Right kidney (tissue), 1 donor: ENCODE results near the gene IGFBP2.

Source experiments
- DNase-seq: peaks from one replicate; pipeline ENCODE4 v3.0.0-alpha.2; 2016

The IGFBP2 gene

DNA sequence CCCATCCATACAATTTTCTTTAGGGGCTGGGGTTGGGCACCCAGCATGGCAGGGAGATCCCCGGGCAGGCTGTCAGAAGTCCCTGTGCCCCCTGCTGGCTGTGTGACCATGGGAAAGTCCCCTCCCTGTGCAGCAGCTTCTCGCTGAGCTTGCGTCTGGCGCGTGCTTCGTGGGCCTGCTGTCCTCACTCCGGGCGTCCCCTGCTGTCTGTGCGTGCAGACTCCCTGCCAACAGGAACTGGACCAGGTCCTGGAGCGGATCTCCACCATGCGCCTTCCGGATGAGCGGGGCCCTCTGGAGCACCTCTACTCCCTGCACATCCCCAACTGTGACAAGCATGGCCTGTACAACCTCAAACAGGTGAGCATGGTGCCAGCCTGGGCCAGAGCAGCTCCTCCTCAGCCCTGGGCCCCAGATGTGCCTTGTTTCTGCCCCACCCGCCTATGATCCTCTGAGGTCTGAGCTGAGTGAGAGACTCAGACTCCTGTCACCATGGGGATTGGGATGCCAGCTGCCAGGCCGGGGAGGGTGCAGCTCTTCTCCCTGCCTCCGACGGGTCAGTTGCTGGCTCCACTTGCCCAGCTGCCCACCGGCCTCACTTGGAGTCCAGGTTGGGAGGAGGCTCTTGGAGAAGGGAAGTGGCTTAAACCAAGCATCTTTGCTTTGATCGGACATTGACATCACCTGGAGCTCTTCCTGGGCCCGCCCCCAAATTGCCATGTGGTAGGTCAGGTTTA, 28.6 kb downstream of the IGFBP2 start:
- no peak for DNase-seq

DNA sequence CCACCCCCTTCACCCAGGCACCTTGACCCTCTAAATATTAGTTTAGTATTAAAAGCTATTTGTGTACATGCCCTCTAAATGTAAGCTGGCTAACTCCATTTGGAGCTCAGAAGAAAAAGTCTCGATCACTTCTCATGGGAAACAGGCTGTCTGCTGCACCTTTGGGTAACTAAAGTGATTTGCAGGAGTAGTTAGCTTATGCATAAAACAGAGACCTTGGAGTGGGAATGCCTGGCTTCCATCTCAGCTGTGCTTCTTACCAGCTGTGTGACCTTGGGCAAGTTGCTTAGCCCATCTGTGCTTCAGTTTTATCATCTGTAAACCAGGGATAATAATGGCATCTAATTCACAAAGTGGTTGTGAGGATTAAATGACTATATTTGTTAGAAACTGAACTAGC, 29.9 kb downstream of the IGFBP2 start:
- no peak for DNase-seq

DNA sequence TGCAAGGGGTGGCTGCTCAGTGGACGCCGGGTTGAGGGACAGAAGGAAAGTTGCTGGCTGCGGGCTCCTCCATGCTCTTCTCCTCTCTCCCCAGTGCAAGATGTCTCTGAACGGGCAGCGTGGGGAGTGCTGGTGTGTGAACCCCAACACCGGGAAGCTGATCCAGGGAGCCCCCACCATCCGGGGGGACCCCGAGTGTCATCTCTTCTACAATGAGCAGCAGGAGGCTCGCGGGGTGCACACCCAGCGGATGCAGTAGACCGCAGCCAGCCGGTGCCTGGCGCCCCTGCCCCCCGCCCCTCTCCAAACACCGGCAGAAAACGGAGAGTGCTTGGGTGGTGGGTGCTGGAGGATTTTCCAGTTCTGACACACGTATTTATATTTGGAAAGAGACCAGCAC, 30.6 kb downstream of the IGFBP2 start:
- no peak for DNase-seq

DNA sequence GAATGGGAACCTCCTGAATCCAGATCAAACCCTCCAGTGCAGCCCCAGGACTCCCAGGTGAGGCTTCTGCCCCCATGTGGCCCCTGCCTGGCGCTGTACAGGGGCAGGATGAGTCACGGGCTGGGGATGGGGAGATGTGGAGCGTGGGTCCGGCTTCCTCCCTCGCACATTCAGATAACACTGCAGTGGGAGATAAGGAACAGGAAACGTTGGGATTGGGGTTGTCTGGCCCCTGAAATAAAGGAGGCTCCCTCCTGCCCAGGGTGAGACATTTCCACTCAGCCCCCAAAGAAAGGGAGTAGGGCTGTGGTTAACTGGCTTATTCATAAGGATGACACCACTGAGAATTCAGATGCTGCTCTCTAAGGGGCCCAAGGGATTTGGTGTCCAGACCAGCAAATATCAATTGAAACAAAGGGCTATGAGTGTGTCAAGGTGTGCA, 31.4 kb downstream of the IGFBP2 start:
- no peak for DNase-seq

DNA sequence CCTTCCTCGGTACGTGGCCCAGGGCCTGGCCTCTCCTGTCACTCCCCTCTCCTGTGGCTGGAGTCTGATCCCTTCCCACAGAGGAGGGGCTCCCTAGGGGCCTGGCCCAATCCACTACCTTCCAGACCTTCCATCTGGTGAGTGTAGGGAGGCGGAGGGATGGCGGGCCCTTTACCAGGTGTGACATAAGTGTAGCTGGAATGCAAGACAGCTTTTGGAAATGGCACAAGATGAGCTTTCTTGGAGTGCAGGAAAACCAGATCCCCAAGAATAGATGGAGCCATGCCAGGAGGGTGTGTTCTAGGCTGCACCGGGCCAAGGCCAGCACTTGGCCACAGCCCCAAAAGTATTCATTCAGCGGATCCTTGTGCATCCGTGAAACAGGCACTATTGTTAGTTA, 32.0 kb downstream of the IGFBP2 start:
- DNase-seq: no peak

DNA sequence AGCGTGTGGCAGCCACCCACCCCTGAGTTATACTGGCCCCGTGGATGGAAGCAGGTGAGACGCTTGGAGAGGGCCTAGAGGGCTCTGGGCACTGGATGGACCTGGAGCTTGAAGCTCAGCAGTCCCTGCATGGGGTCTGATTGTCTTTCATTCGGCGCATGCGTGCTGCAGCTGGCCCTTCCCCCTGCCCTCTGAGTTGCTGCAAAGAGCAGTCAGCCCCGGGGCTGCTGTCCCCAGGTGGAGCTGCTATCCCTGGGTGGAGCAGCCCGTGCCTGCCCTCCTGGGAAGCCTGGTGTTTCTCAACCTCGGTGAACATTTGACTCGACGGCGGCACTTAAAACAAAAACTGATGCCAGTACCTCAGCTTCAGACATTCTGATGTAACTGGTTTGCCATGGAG, 32.5 kb downstream of the IGFBP2 start:
- no peak for DNase-seq

DNA sequence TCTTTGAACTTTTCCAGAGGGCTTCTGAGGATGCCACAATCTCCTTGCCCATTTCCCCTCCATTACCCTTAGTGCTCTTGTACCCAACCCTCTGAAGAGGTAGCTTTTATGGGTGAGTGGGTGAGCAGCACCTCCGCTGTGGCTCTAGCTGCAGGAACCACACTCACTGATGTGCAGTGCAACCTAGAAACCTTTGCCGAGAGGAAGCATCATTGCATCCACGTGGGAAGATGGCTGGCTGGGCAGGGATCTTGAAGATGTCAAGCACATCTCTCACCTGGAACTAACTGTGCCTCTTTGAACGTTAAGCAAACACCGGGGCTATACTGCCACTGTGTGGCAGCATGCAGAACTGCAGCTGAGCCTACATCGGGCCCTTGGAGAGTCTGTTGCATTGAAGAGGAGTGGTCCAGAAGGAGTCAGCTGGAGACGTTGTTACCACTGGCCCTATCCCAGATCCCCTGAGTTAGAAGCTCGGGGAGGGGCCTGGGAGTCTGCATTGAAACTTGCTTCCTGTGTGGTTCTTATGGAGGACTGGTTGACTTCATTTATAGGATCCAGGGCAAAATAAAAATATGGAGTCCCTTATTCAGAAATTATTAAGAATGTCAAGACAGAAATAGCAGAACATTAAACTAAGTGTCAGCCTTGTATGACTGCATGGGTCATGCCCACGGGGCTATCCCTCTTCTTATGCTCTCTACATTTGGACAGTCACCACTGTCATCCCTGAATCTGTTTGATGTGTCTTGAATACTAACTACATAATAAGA, 33.4 kb downstream of the IGFBP2 start:
- peak; percentile 66 for DNase-seq

DNA sequence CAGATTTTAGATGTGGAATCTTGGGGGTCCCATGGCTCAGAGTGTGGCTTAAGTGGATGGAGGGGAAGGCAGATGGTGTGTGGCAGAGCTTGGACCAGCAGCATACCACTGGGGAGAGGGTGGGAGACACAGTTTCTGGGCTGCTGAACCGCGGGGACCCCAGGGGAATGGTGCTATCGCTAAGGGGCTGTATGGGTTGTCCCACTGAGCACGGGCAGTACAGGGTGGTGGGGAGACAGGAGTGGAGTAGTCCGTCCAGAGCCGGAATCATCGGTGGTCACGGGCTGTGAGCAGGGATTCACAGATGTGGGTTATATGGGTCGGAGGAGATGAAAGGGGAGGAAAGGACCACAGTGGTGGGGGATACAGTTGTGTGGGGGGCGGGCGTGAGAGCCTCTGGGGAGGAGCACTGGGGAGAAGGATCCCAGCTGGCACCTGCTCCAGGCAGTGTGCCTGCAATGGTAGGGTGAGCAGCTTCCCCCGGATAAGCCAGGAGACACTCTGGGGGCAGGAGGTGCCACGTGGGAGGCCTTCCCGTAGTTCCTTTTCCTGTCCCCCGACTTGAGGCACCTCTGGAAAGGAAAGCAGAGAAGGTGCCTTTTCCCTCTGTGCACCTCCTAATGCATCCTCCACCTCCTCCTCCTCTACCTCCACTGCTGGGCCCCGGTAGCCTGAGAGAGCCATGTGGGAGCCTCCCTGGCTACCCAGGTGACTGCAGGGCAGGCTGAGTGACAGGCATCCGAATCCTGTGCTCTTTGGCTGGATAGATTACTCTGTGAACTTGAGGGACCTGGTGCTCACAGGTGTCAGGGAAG, 37.3 kb downstream of the IGFBP2 start:
- DNase-seq: no peak

DNA sequence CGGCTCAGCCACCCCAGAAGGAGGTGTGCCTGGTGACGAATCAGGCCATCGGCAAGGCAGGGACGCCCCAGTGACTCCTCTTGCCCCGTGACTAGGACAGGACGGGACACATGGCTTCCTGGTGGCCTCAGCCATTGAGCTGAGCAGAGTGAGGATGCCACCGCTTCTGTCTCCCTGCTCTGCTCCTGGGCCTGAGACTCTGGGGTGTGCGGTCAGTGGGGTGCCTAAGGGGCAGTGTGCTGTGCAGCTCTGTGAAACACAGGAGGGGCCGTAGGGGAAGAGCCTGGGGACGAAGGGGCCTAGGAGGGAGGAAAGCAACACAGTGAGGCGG, 37.8 kb downstream of the IGFBP2 start:
- DNase-seq: no peak

DNA sequence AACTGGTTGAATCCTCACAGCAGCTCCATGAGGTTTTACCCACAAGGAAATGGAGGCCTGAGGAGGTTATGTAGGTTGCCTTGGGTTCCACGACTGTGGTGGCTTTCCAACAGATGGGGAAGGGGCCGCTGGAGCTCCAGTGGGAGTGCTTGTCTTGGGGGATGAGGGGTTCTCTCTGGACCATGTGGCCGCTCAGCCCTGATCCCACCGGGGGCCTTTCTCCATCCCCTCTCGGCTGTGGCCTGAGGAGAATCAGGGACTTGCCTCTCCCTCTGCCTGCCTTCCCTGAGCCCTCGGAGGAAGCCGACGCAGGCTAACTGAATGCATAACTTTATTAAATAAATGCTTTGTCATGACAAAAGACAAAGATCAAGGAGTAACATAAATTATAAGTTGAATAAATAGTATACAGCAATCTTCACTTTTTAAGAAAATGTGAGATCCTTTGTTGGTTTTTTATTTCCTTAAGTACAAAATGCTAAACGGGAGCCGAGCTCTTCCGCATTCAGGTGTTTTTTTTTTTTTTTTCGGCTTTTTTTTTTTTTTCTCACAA, 38.6 kb downstream of the IGFBP2 start:
- DNase-seq: no peak

DNA sequence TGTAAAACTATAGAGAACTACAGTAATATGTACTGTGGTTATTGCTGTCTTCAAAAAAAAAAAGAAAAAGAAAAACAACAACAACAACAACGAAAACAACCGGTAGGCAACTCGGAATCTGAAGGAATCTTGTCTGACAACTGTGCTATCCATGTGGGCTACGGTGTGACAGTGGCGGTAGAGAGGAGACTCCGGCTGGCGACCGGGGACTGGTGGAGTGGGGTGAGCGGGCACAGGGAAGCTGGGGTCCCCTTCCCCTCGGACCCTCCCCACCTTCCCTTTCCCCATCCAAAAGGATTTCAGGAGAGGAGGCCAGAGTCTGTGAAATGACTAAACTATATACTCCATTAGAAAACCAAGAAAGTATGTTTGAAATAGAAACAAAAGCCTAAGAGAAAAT, 39.2 kb downstream of the IGFBP2 start:
- no peak for DNase-seq

DNA sequence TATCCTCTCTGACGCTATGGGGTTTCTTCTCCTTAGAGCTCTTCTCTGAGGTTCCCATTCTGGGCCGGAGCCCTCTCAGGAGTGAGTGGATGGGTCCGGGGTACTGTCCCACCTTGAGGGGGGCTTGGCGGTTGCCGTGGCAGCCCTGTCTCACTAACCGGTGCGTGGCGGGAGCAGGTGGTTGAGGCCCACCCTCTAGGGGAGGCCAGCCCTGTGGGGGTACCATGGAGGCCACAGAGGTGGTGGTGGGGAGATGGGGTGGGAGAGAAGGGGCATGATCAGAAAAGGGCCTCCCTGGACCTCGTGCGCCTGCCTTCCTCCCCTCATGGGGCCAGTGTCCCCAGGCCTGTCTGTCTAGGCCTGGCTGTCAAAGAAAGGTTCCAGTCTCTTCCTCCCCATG, 39.8 kb downstream of the IGFBP2 start:
- DNase-seq: no peak

DNA sequence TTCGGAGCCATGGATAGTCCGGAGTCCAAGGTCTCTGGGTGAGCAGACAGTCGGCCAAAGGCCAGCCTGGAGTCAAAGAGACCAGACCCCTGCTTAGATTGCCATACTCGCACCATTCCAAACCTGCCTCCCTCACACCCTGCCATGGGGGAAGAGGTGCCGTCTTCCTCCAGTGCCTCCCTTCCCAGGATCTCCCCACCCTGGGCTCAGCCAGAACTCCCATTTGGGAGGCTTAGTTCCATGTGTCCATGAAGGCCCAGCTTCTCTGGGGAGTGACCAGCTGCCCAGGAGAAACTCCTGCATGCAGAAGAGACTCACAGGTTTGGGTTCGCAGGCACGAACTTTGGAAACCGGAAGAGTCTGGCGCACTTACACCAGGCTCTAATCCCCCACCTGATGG, 40.4 kb downstream of the IGFBP2 start:
- no peak for DNase-seq

DNA sequence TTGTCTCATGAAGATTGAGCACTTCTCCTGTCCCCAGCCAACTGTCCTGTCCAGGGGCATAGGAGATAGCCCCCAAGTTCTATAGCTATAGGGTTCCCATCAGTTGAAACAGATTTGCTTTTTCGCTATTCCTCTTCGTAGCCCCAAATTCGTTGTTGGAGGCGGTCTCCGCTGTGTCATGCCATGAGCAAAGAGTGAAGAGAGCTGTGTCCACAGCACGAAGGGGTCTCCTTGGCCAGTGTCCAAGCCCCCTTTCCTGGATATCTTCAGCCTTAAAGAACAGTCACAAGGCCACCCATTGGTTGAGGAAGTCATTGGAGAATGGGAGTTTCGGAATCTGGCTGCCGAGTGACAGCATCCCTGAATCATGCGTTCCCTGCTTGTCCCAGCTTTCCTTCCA, 41.2 kb downstream of the IGFBP2 start:
- no peak for DNase-seq

DNA sequence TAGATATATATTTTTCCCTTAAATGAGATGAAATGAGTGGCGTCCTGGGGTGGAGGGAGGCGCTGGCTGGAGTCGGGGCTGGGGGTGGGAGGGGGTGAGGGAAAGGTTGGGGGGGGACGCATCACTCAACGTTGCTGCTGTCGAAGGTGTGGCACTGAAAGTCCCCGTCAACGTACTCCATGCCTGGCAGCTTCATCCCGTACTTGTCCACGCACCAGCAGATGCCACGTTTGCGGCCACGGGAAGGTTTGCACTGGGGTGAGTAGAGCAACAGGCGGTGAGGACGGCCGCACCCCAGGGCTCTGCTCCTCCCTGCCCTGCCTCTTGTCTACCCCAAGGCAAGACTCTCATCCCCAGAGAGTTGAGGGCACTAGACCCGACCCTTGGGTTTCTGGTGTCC, 43.4 kb downstream of the IGFBP2 start:
- no peak for DNase-seq

DNA sequence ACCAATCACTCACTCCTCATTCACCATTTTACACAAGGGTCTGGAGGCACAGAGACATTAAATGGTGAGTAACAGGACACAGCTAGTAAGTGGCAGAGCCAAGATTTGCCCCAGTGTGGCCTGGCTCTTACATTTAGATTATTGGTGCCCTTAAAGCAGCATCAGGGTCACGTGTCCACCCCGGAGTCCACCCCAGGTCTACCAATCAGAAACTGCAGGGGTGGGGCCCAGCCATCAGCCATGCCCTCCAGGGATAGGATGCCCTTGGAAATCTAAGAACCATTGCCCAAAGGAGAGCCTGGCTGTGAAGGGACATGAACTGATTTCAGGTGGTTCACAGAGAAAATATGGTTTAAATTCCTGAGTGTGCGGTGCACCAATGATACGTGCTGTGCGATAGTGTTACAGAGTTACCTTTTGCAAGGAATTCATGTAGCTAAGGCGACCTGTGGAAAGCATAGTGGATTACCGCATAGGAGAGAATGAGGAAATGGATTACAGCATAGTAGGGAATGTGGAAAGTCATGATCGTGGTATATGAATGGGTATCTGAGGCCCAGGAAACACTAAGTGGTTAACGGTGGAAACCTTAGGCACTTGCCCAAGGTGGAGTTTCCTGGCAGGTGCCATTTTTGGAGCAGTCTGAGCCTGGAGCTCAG, 44.3 kb downstream of the IGFBP2 start:
- no peak for DNase-seq

DNA sequence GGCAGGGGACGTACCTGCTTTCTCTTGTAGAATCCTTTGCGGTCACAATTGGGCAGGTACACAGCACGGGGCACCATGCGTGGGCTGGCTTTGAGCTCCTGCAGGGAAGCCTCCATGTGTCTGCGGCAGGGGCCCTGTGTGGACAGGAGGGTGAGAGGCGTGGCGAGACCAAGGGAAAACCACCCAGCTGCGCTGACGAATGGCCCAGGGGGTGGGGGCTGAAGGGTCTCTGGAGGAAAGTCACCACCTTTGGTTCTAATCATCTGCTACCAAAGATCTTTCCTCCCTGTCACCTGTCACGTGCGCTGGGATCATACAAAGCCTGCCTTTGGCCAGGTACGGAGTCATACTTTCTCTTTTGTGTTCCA, 44.9 kb downstream of the IGFBP2 start:
- no peak for DNase-seq

DNA sequence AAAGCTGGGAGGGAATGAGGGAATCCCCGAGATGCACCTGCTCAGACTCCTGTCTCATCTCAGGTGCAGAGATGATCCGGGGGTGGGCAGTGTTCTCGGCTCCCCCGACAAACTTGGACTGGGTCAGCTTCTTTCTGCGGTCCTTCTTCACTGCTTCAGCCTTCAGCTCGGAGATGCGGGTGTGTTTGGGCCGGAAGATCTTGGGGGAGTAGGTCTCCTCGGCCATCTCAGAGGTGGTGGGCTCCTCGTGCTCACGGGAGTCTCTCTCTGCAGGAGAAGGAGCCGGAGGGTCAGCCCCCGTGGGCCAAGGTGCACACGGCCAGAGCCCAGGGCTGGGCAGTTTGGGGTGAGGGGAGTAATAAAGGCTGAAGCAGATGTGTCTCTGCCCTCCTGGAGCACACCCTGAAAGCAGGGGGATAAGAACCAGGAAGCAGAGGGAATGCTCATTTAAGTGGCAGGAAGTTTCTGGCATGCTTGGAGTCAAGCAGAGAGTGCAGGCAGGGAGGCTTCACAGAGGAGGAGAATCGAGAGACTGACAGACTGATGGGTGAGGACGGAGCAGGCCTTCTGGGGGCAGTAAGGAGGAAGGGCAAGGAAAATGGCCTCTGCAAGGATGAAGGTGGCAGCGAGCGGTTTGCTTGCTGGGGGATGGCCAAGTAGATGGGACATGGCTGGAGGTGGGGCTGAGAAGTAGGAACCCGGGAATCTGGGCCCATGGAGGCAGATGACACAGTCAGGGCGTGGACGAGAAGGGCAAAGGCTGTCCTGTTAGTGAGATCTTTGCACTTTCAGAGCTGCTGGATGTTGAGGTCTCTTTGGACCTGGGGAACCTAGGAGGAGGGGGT, 45.8 kb downstream of the IGFBP2 start:
- no peak for DNase-seq

DNA sequence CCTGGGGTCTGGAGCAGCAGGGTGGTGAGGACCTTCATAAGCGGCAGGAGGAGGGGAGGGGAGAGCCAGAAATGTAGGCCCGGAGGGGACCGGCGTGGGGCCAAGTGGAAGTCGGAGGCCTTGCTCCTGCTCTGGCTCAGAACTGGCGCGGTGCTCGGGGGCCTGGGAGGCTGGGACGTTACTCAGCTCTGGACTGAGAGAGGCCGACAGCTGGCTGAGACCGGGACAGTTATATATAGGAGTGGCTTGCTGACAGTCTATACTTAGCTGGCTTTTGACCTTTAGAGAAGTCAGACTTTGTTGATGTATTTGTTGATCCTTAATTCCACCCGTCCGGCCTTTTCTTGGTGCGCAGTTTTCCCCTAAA, 46.4 kb downstream of the IGFBP2 start:
- no peak for DNase-seq

DNA sequence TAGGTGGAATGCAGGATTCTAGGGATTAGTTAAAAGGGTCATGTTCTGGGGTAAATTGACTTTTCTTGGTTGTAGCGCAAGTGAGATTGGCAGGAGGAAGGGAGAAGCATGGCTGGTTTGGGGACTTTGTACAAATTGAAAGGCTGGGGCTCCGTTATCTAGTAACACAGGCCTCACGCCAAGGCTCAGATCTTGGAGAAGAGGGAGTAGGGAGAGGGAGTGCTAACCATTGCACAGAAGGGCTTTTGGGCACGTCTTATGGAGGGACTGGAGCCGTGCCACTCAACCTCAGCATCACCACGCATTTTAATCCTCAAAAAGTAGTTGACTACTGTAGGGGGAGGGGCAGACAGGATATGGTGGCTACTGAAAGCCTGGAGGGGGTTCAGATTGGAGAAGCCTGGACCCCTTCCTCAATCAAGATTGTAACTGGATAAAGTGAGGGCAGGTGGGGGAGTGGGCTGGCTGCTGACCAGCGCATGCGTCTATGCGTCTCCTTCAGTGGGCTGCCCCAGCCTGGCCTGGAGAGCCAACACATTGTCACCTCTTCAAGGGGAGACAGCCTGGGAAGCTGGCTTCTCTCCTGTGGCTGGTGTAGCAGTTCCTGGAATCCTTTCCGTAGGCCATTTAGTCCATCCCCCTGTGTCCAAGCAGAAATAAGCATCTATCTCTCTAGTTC, 47.9 kb downstream of the IGFBP2 start:
- no peak for DNase-seq

DNA sequence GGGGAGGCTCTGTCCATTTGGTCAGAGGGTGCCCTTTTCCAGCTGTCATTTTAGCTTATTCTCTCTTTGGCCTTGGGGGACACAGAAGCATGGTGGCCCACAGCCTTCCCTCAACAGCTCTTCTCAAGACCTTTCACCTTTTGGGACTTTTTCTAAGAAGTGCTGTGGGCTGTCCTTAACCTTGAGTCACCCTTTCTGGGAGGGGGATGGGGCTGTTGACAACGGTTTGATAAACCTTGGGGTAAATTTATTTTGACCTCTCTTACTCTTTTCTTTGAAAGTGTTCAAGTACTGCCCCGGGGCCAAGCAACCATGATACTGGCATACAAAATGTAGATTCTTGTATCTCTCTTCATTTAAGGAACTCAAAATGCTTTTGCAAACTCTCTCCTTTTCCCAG, 48.5 kb downstream of the IGFBP2 start:
- DNase-seq: no peak
